Measurements from ENCODE around the gene CENPM.
A peak's percentile ranks its signal among the peaks of the same experiment; 100 is the strongest.

DNA sequence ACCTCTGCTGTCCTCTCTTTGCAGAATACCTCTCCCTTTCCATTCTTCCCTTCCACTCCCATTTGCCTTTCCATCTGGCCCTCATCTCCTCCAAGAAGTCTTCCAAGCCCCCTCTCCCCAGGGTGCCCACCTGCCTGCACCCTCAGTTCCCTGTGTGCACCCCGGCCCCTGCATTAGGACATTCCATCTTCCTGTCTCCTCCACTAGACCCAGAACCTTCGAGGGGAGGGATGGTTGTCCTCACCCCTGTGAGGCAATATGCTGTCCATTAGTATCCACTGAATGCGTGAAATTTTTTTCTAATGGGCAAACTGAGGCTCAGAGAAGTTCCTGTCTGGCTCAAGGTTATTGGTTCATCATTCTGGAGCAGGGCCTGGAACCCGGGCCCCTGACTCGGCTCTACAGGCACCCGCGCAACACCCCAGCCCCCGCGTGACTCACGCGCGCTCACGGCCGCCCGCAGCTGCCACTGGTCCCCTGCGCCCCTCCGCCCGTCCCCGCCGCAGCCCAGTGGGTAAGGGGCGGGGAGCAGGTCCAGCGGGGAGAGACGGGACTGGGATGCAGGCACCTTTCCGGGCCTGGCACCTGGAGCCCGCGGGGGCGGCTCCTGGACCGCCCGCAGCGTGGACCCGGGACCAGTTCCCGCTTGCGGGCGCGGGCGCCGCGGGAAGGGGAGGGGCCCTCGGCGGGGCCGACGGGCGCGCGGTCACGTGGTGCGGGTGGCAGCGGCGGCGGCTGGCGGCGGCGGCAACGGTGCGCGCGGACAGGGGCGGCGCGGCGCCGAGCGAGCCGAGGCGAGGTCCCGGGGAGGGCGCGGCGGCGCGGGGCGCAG is 29.3 kb upstream of the CENPM start:
- TF ChIP-seq, protein P1, sequence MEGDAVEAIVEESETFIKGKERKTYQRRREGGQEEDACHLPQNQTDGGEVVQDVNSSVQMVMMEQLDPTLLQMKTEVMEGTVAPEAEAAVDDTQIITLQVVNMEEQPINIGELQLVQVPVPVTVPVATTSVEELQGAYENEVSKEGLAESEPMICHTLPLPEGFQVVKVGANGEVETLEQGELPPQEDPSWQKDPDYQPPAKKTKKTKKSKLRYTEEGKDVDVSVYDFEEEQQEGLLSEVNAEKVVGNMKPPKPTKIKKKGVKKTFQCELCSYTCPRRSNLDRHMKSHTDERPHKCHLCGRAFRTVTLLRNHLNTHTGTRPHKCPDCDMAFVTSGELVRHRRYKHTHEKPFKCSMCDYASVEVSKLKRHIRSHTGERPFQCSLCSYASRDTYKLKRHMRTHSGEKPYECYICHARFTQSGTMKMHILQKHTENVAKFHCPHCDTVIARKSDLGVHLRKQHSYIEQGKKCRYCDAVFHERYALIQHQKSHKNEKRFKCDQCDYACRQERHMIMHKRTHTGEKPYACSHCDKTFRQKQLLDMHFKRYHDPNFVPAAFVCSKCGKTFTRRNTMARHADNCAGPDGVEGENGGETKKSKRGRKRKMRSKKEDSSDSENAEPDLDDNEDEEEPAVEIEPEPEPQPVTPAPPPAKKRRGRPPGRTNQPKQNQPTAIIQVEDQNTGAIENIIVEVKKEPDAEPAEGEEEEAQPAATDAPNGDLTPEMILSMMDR (conservative IDR thresholded peaks at IDR 0.05 in 1 of 2, IDR thresholded peaks at IDR 0.05 in 1 of 2; ENCODE audit: low read depth in 1 of 2, low read length in 2 of 2): no peak
- peak; percentile 75 for TF ChIP-seq EZH2 (IDR thresholded peaks at IDR 0.05; ENCODE audit: low read length, missing control alignments)
